ENCODE measurements around the gene LSR.

Gene LSR

DNA sequence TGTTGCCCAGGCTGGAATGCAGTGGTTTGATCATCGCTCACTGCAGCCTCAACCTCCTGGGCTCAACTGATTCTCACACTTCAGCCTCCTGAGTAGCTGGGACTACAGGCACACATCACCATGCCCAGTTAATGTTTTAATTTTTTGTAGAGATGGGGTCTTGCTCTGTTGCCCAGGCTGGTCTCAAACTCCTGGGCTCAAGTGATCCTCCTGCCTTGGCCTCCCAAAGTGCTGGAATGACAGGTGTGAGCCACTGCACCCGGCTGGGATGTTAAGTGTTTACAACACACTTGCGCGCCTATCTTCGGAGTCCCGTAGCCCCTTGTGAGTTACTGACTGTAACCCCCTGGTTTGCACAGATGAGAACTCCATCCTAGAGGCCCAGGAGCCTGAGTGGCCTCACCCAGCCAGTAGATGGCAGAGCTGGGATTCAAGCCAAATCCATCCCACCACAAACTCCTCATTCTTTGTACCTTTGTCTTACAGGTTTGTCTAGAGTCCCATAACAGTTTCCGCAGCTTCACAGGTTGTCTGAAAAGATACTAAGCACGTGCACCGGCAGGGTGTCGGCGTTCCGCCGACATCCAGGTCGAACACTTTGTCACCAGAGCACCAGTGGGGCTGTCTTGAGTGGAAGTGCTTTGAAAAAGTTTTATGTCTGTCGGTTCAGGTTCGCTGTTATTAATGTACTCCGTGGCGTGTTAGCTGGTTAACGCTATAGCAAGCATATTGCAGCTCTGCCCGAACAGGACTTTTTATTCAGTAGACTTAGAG, 57.9 kb downstream of the LSR start:
- DNase-seq, result no peak

DNA sequence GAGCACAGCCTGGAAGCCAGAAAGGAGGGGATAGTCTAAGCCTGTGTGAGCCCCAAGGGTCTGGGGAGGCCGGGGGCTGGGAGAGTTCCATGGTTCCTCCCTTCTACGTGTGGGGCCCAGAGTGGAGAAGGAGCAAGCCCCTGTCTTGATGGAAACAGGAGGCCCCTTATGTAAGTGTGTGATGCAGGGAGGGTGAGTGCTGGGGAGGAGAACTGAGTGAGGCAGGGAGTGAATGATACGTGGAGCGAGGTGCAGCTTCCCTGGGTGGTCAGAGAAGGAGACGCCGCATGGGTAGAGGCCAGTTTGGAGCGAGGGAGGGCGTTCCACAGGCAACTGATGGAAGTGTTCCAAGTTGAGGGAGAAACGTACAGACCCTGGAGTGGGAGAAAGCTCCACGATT, 59.1 kb downstream of the LSR start:
- no peak for DNase-seq

GRCh38 chr19:35308910-35309309, 60.1 kb downstream of the LSR start:
- DNase-seq, result no peak

DNA sequence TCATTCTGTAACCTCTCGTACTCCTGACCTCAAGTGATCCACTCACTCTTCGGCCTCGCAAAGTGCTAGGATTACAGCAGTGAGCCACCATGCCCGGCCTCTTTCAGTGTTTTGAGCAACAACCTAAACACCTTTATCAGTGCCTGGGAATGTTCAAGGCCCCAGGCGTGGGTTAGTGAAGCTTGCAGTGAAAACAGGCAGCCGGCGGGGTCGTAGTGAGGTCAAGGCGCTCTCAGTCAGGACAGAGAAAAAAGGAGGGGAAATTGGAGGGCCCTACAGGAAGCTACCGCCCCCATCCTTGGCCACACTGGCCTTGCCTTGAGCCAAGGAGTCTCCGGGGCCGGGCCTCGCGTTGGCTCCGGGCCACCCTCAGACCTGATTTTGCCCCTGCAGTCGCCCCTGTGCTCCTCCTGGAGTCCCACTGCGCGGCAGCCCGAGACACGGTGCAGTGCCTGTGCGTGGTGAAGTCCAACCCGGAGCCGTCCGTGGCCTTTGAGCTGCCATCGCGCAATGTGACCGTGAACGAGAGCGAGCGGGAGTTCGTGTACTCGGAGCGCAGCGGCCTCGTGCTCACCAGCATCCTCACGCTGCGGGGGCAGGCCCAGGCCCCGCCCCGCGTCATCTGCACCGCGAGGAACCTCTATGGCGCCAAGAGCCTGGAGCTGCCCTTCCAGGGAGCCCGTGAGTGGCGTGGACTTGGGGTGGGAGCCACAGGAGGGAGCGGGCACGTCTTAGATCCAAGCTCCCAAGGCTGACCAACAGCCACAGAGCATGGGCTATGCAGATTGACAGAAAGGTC, 60.9 kb downstream of the LSR start:
- DNase-seq, result no peak

DNA sequence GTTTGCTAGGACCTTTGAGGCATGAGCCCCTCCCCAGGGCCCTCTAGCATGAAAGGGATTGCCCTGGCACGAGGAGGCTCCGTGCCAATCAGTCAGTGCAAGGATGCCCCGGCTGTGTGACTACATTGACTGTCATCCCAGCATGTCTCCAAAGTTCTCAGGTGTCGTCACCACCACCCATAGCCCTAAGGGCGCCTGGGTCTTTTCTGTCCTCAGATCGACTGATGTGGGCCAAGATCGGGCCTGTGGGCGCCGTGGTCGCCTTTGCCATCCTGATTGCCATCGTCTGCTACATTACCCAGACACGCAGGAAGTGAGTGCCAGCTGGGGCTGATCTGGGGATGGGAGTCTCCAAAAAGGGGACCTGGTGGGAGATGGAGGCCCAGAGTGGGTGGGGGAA, 61.5 kb downstream of the LSR start:
- no peak for DNase-seq

GRCh38 chr19:35310811-35311465, 62.1 kb downstream of the LSR start:
- DNase-seq, result no peak

- no peak for DNase-seq
Observed at GRCh38 chr19:35311901-35312665, 63.3 kb downstream of the LSR start.

- DNase-seq, result no peak
Observed at GRCh38 chr19:35313587-35313986, 64.8 kb downstream of the LSR start.

DNA sequence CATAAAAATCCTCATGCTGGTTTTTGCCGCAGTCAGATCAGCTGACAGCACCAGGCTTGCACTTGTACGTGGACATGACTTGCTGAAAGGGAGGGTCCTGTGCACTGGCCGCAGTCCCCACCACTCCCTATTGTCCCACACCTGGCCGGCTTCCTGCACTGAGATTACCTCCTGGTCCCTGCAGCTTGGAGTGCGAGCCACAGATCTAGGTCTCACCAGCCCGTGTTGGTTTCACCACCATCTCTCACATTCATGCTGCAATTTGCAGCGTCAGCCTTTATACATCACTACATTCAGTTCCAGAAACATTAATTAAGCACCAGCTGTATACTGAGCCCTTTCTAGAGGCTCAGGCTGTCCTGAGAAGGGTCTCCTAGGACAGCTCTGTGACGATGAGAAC, 65.2 kb downstream of the LSR start:
- no peak for DNase-seq

DNA sequence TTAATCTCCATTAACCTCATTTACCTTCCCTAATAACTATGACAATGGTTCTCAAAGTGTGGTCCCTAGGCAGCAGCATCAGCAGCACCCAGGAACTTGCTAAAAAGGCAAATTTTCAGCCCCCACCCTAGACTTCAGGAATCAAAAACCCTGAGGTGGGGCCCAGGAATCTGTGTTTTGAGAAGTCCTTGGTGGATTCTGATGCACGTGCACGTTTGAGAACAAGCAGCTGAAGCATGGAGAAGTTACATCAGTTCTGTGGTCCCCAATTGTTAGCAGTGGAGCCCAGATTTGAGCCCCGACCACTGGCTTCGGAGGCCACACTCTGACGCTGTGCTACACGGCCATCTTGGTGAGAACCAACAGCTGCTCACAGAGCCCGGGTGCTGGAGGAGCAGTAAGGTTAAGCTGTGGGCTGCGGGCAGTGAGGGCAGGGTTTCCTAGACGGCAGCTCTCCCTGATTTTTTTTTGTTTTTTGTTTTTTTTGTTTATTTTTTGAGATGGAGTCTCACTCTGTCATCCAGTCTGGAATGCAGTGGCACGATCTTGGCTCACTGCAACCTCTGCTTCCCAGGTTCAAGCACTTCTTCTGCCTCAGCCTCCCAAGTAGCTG, 66.2 kb downstream of the LSR start:
- no peak for DNase-seq

DNA sequence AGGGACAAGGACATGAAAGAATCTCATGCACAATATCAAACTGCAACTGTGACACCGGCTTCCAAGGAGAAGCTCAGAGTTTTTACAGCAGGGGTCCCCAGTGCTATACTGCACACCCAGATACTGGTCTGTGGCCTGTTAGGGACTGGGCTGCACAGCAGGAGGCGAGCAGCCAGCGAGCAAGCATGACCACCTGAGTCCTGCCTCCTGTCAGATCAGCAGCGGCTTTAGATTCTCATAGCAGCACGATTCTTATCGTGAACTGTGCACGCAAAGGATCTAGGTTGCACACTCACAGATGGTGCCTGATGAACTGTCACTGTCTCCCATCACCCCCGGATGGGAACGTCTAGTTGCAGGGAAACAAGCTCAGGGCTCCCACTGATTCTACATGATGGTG, 67.1 kb downstream of the LSR start:
- DNase-seq, result no peak

DNA sequence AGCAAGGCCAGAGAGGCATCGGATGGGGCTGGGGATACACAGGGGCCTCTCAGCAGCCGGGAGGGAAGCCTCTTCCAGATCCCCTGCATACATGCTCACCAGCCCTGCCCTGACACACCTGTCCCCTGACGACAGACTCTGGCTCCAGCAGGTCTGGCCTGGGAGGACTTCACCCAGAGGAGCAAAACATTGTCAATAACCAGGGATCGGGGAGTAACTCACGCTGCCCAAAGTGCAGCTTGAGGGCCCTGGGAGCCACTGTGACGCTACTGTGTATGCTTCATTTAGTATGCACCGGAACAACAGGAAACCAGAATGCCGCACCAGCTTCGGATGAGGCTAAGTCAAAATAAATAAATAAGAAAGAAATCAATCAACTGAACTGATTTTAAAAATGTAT, 67.8 kb downstream of the LSR start:
- DNase-seq, result no peak

Measured in NCI-H1694 (cell line).